Trophoblast cell (in vitro differentiated cells and primary cell): ENCODE data around the gene KCND3.

Source experiments
- DNase-seq, 2 donors: peaks; one replicate each; pipeline ENCODE4 v3.0.0-alpha.2; 2016
- H2AFZ ChIP-seq: 2 replicates; pipeline ENCODE4 v1.6.1; 2013; ENCODE audit warnings: low read length, moderate library complexity, mild to moderate bottlenecking; ENCODE audit not compliant: insufficient read depth, poor library complexity
- H2AK5ac ChIP-seq: 2 replicates; pipeline ENCODE4 v1.6.1; 2013; ENCODE audit warnings: mild to moderate bottlenecking, low read length
- H2BK120ac ChIP-seq: 2 replicates; pipeline ENCODE4 v1.6.1; 2013; ENCODE audit warnings: low read length, mild to moderate bottlenecking, moderate library complexity; ENCODE audit not compliant: insufficient read depth, poor library complexity
- H2BK12ac ChIP-seq: 2 replicates; pipeline ENCODE4 v1.6.1; 2013; ENCODE audit warnings: mild to moderate bottlenecking, low read length, moderate library complexity
- H2BK5ac ChIP-seq: 2 replicates; pipeline ENCODE4 v1.6.1; 2013; ENCODE audit warnings: low read length, low read depth, moderate library complexity, mild to moderate bottlenecking; ENCODE audit not compliant: poor library complexity
- H3K14ac ChIP-seq: 2 replicates; pipeline ENCODE4 v1.6.1; 2013; ENCODE audit warnings: mild to moderate bottlenecking, low read length
- H3K18ac ChIP-seq: 2 replicates; pipeline ENCODE4 v1.6.1; 2013; ENCODE audit warnings: mild to moderate bottlenecking, low read length
- H3K23ac ChIP-seq: 2 replicates; pipeline ENCODE4 v1.6.1; 2013; ENCODE audit warnings: low read length
- H3K27ac ChIP-seq: 2 replicates; pipeline ENCODE4 v1.5.1; 2013; ENCODE audit warnings: low read depth, mild to moderate bottlenecking, inconsistent platforms, low read length, moderate library complexity
- H3K27me3 ChIP-seq: 2 replicates; pipeline ENCODE4 v1.6.1; 2013; ENCODE audit warnings: inconsistent platforms, mild to moderate bottlenecking, low read length, moderate library complexity; ENCODE audit not compliant: insufficient read depth
- H3K36me3 ChIP-seq, 2 experiments: 1 replicate in 1 of 2; 2 replicates in 1 of 2; pipeline ENCODE4 v1.6.1; 2013; ENCODE audit warnings: low read length in 2 of 2, mild to moderate bottlenecking in 2 of 2, moderate library complexity in 1 of 2; ENCODE audit not compliant: insufficient read depth in 2 of 2, control insufficient read depth in 1 of 2
- H3K4ac ChIP-seq: 2 replicates; pipeline ENCODE4 v1.6.1; 2013; ENCODE audit warnings: low read depth, mild to moderate bottlenecking, low read length, moderate library complexity
- H3K4me1 ChIP-seq, 2 experiments: 1 replicate in 1 of 2; 2 replicates in 1 of 2; pipeline ENCODE4 v1.6.1; 2013; ENCODE audit warnings: low read length in 2 of 2, mild to moderate bottlenecking in 2 of 2, moderate library complexity in 1 of 2; ENCODE audit not compliant: insufficient read depth in 2 of 2, control insufficient read depth in 1 of 2
- H3K4me2 ChIP-seq: 2 replicates; pipeline ENCODE4 v1.6.1; 2013; ENCODE audit warnings: inconsistent platforms, mild to moderate bottlenecking, low read length, moderate library complexity
- H3K4me3 ChIP-seq: 2 replicates; pipeline ENCODE4 v1.5.1; 2013; ENCODE audit warnings: mild to moderate bottlenecking, low read depth, low read length, inconsistent platforms
- H3K79me1 ChIP-seq: one replicate; pipeline ENCODE4 v1.6.1; 2013; ENCODE audit warnings: low read length
- H3K79me2 ChIP-seq: 2 replicates; pipeline ENCODE4 v1.6.1; 2013; ENCODE audit warnings: low read length, mild to moderate bottlenecking; ENCODE audit not compliant: control insufficient read depth, insufficient read depth, poor library complexity
- H3K9ac ChIP-seq: 2 replicates; pipeline ENCODE4 v1.6.1; 2013; ENCODE audit warnings: mild to moderate bottlenecking, low read length
- H3K9me3 ChIP-seq: 2 replicates; pipeline ENCODE4 v1.6.1; 2013; ENCODE audit warnings: low read depth, mild to moderate bottlenecking, control low read depth, inconsistent platforms, low read length; ENCODE audit not compliant: insufficient read depth
- H4K12ac ChIP-seq: 2 replicates; pipeline ENCODE4 v1.6.1; 2013; ENCODE audit warnings: low read depth, mild to moderate bottlenecking, low read length, moderate library complexity
- H4K8ac ChIP-seq: 2 replicates; pipeline ENCODE4 v1.6.1; 2013; ENCODE audit warnings: low read depth, mild to moderate bottlenecking, low read length, moderate library complexity
- H4K91ac ChIP-seq: one replicate; pipeline ENCODE4 v1.6.1; 2013; ENCODE audit warnings: low read depth, mild to moderate bottlenecking, low read length, moderate library complexity
- WGBS: extraction: QIAGEN DNeasy Blood & Tissue Kit; methylation state at CpG from one replicate; pipeline ENCODE4 v1.1.7; 2013; ENCODE audit warnings: missing lambda C conversion rate; ENCODE audit not compliant: insufficient read length, insufficient coverage; ENCODE audit errors: extremely low coverage; 5-methylcytosine and 5-hydroxymethylcytosine counted together

Gene KCND3

GRCh38 chr1:111880881-111881837 is 108.3 kb downstream of the KCND3 start:
- no peak overlapping the region for H2AFZ ChIP-seq
- no peak overlapping the region for H2BK12ac ChIP-seq
- H3K4me1 ChIP-seq: no peaks in the 10 kb centered on the region
- H3K4ac ChIP-seq: no peak overlapping the region
- no peak overlapping the region for H4K91ac ChIP-seq
- WGBS: no CpG with 5 or more reads among the region's 17 CpGs
- no peak overlapping the region for H3K14ac ChIP-seq
- H3K4me3 ChIP-seq: no peak overlapping the region
- H4K12ac ChIP-seq: no peak overlapping the region
- H3K23ac ChIP-seq: no peak overlapping the region
- H3K4me2 ChIP-seq: no peak overlapping the region
- H2AK5ac ChIP-seq: no peak overlapping the region
- no peak overlapping the region for H3K9ac ChIP-seq
- no peak for DNase-seq
- H3K27ac ChIP-seq: no peak overlapping the region
- no peak overlapping the region for H4K8ac ChIP-seq
- H3K79me1 ChIP-seq: no peaks in the 10 kb centered on the region
- H3K9me3 ChIP-seq: peaks cover 5% of the 10 kb centered on the region
- H3K36me3 ChIP-seq: no peaks in the 10 kb centered on the region
- H3K27me3 ChIP-seq: no peaks in the 10 kb centered on the region
- H2BK120ac ChIP-seq: no peak overlapping the region
- no peaks in the 10 kb centered on the region for H3K79me2 ChIP-seq
- no peak overlapping the region for H3K18ac ChIP-seq
- H2BK5ac ChIP-seq: no peak overlapping the region

DNA sequence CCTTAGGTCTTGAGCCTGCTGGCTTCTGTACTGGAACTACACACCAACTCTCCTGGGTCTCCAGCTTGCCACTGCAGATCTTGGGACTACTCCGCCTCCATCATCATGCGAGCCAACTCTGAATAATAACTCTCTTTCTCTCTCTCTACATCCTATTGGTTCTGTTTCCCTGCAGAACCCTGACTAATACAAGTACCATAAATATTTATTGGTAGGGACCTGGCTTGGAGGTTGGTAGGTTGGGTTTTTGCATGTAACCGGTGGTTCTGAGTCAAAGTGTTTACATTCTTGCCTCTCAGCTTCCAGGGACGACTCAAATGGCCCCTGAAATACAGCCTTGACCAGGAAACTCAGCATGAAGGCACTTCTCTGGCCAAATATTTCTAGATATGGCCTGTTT is 110.4 kb downstream of the KCND3 start:
- H3K4me2 ChIP-seq: no peak overlapping the region
- H3K27ac ChIP-seq: no peak overlapping the region
- no peak overlapping the region for H3K4me3 ChIP-seq
- no peaks in the 10 kb centered on the region for H3K36me3 ChIP-seq
- no peak overlapping the region for H2AK5ac ChIP-seq
- no peak overlapping the region for H3K4ac ChIP-seq
- H4K12ac ChIP-seq: no peak overlapping the region
- no peaks in the 10 kb centered on the region for H3K79me2 ChIP-seq
- H3K14ac ChIP-seq: no peak overlapping the region
- no peak for DNase-seq
- H4K8ac ChIP-seq: no peak overlapping the region
- no CpG with 5 or more reads among the region's 4 CpGs for WGBS
- no peak overlapping the region for H3K23ac ChIP-seq
- no peak overlapping the region for H2BK120ac ChIP-seq
- H2BK5ac ChIP-seq: no peak overlapping the region
- H3K79me1 ChIP-seq: no peaks in the 10 kb centered on the region
- no peak overlapping the region for H2AFZ ChIP-seq
- H3K4me1 ChIP-seq: no peaks in the 10 kb centered on the region
- no peak overlapping the region for H3K9ac ChIP-seq
- H3K18ac ChIP-seq: no peak overlapping the region
- H3K27me3 ChIP-seq: no peaks in the 10 kb centered on the region
- H3K9me3 ChIP-seq: peaks cover 5% of the 10 kb centered on the region
- H2BK12ac ChIP-seq: no peak overlapping the region
- H4K91ac ChIP-seq: no peak overlapping the region

GRCh38 chr1:111878649-111879048 is 110.8 kb downstream of the KCND3 start:
- no peak overlapping the region for H3K14ac ChIP-seq
- no peak overlapping the region for H2AFZ ChIP-seq
- H3K36me3 ChIP-seq: no peaks in the 10 kb centered on the region
- H2AK5ac ChIP-seq: no peak overlapping the region
- no CpG with 5 or more reads among the region's 1 CpG for WGBS
- H4K12ac ChIP-seq: no peak overlapping the region
- no peak overlapping the region for H4K8ac ChIP-seq
- peaks cover 5% of the 10 kb centered on the region for H3K9me3 ChIP-seq
- no peak overlapping the region for H2BK120ac ChIP-seq
- H3K4me1 ChIP-seq: no peaks in the 10 kb centered on the region
- H3K9ac ChIP-seq: peak overlapping the region; percentile 71
- no peak overlapping the region for H3K4ac ChIP-seq
- no peaks in the 10 kb centered on the region for H3K79me1 ChIP-seq
- no peak overlapping the region for H3K4me3 ChIP-seq
- H4K91ac ChIP-seq: no peak overlapping the region
- H3K18ac ChIP-seq: no peak overlapping the region
- H3K23ac ChIP-seq: no peak overlapping the region
- DNase-seq: no peak
- no peak overlapping the region for H3K4me2 ChIP-seq
- H3K79me2 ChIP-seq: no peaks in the 10 kb centered on the region
- H3K27me3 ChIP-seq: no peaks in the 10 kb centered on the region
- H2BK5ac ChIP-seq: no peak overlapping the region
- H3K27ac ChIP-seq: no peak overlapping the region
- no peak overlapping the region for H2BK12ac ChIP-seq

DNA sequence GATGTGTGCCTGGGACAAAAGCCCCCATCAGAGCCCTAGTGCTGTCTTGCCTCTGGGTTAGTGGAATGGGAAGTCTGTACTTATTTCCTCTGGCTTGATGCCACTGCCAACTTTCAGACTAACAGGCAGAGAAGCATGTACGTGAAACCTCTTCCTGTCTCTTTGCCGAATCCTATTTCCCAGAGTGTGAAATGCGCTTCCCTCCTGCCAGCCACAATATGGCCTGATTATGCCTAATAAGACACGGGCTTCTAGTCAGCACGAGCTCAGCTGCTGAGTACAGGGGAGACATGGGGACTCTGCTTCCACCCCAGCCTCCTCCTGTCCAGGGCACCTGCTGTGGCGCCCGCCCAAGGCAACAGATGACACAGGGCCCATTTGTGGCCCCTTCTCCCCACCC is 111.4 kb downstream of the KCND3 start:
- no peak overlapping the region for H3K18ac ChIP-seq
- H3K36me3 ChIP-seq: no peaks in the 10 kb centered on the region
- no peak overlapping the region for H3K14ac ChIP-seq
- H4K91ac ChIP-seq: no peak overlapping the region
- no peak overlapping the region for H2BK5ac ChIP-seq
- H3K9me3 ChIP-seq: peaks cover 5% of the 10 kb centered on the region
- H3K27ac ChIP-seq: no peak overlapping the region
- H3K9ac ChIP-seq: no peak overlapping the region
- no peak overlapping the region for H2BK12ac ChIP-seq
- no peak overlapping the region for H2AK5ac ChIP-seq
- no peak overlapping the region for H2BK120ac ChIP-seq
- no peak overlapping the region for H3K23ac ChIP-seq
- H3K4me1 ChIP-seq: no peaks in the 10 kb centered on the region
- no peak overlapping the region for H4K8ac ChIP-seq
- no peak overlapping the region for H2AFZ ChIP-seq
- H3K4ac ChIP-seq: no peak overlapping the region
- H3K4me2 ChIP-seq: no peak overlapping the region
- no peak overlapping the region for H3K4me3 ChIP-seq
- DNase-seq: no peak
- WGBS: no CpG with 5 or more reads among the region's 7 CpGs
- H3K79me2 ChIP-seq: no peaks in the 10 kb centered on the region
- no peaks in the 10 kb centered on the region for H3K27me3 ChIP-seq
- no peaks in the 10 kb centered on the region for H3K79me1 ChIP-seq
- H4K12ac ChIP-seq: no peak overlapping the region
